ENCODE data around the gene KIRREL3. TPM values are rescaled to one million over a fixed set of nuclear protein-coding genes. Genes with fewer than 3 reads are reported as not detected.

KIRREL3 gene
- total RNA-seq, 1 donor from 2014 or later: 0.13 TPM

DNA sequence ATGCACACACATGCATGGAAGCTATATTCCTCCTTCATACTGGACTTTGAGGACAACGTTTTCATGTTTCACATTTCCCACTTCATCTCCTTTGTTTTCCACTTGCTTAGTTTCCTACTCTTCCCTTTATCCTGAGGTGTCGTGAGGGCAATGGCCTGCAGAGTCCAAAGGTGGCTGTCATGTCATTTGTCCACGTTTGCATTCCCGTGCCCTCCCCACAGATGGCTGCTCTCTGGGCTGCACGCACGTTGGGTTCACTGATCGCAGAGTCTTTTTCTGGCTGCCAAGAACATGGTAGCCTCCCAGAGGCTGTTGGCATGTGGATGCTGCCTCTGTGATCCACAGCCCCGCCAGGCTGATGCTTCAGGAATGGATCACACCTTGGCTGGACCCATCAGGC, 389.1 kb downstream of the KIRREL3 start:
- peak; percentile 88 for DNase-seq (ENCODE audit: low spot score)

DNA sequence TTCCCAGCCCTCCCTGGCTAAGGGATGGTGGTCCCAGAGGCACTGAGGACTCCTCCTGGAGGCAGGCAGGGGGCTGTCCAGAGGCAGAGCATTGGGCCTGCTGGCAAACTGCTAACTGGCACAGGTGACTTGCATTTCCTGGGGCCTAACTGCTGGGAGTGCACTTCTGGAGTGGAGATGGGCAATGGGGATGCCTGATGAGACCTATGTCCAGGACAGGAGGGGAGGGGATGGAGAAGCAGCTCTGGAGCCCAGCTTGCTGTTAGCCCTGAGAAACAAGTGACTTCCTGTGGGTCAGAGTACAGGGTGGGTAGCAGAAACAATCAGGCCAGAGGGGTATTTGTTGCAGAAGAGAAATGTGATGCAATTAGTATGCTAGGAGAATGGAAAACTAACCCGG, 391.9 kb downstream of the KIRREL3 start:
- DNase-seq (ENCODE audit: low spot score): no peak
- no peak for ATAC-seq

More for the DNA sequence above, 389.1 kb downstream of the KIRREL3 start:
- peak; percentile 79 for ATAC-seq

DNA sequence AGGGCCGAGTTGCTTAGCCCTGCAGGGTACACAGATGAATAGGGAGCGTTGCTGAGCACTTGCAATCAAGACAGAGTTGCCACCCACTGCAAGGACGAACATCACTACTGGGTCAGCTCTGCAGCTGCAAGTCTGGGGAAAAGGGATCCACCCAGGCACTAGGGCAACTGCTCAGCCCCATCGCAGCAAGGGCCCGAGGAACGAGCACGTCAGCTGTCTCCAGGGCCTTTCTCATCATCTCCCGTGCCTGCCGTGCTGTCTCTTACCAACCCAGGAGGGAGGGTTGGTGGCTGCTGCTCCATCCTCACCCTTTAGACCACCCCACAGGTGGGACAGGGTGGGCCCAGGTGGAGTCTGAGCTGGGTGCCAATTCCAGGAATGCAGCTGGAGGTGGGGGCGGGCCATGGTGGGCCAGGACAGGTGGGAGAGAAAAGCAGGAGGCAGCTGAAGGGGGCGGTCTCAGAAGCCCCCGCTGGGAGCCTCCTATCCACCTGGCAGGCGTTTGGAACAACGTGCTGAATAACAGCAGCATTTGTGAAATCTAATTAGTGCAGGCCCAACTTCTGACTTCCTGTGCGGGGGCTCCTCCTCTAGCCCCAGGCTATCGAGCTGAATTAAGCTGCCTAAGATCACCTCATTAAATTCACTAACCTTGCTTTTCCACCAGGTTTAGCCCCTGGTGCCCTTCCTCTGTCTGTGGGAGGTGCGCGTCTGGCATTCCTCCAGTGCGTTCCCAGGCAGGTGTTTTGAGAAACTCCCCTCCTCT, 392.6 kb downstream of the KIRREL3 start:
- ATAC-seq: no peak

DNA sequence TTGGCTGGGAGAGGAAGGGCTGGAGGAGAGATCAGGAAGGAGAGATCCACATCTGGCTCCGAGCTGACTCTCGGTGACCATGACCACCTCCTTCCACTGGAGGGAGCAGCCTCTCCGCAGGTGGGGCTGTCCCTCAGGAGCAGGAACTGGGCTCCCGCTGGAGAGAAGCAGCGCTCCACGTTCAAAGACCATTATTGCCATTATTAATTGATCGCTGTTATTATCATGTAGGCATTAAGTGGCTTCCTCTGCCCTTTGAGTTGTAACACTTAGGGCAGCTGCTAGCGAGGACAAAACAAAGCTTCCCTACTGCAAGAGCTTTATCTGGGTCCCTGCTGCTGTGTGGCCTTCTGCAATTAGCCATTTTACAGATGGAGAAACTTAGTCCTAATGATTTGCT, 393.2 kb downstream of the KIRREL3 start:
- peak; percentile 91 for ATAC-seq
- DNase-seq (ENCODE audit: low spot score): peak; percentile 71

More for the DNA sequence above, 392.6 kb downstream of the KIRREL3 start:
- DNase-seq (ENCODE audit: low spot score): no peak

DNA sequence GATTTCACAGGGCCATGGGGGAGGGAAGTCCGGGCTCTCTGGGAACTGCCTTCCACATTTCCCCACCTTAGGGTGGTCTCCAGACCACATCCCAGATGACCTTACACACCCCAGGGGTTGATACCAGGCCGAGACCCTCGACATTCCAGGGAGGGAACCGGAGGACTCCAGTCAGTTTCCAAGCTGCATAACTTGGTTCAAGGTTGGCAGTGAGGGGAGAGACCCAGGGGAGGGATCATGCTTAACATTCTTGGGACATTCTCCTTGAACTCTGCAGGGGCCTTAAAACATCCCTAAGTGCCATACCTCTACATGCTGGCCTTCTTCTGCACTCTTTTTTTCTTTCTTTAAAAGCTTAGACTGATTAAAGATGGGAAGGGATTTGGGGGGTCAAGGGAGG, 394.1 kb downstream of the KIRREL3 start:
- no peak for ATAC-seq
- DNase-seq (ENCODE audit: low spot score): no peak

DNA sequence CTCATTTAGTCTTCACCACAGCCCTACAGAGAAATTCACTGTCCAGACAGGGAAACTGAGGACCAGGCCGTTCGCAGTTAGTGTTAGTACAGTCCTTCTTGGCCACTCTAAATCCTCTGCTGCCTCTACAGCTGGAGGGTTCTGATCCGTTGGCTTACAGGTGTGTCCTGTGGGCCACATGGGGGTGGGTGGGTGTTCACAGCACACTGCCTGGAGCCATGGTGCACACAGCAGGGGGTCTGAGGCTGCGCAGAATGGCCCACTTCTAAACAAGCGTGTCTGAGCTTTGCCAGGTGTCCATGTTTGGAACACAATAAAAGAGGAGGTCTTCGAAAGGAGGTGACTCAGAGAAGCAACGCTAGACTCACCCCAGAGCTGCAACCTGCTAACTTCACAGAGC, 396.1 kb downstream of the KIRREL3 start:
- DNase-seq (ENCODE audit: low spot score): no peak
- ATAC-seq: no peak

DNA sequence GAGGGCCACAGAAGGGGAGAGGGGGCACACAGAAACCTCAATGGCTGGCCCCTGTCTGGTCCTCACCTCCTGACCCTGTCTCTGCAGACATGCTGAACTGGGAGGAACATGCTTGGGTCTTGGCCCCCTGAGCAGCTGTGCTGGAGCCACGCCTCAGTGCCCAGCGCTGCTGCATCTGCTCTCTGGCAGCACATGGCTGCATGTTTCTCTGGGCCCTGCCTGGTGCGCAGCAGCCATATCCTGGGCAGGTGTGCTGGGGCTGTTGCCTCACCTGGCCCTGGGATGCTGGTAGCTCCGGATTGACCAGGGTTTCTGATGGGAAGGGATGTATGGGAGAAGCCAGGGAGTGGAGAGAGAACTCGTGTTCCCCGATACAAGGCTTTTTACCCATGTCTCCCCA, 397.1 kb downstream of the KIRREL3 start:
- DNase-seq (ENCODE audit: low spot score): no peak
- no peak for ATAC-seq

DNA sequence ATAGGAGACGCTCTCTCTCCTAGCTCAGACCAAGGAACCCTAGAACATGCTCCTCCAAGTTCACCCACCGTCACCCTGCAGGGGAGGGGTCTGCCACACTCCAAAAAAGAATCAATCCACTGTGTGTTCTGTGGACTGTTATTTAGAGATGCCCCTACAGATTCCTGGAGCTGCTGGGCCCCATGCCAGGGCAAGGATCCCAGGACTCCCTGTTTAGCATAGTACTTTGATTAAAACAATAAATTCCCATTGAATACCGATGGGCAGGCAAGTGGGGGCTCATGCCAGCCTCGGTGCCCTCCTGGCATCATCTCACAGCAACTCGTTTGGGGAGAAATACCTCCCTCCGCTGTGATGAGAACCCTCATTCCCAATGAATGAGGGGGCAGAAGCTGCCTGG, 397.6 kb downstream of the KIRREL3 start:
- DNase-seq (ENCODE audit: low spot score) (no peak), ATAC-seq (no peak)

DNA sequence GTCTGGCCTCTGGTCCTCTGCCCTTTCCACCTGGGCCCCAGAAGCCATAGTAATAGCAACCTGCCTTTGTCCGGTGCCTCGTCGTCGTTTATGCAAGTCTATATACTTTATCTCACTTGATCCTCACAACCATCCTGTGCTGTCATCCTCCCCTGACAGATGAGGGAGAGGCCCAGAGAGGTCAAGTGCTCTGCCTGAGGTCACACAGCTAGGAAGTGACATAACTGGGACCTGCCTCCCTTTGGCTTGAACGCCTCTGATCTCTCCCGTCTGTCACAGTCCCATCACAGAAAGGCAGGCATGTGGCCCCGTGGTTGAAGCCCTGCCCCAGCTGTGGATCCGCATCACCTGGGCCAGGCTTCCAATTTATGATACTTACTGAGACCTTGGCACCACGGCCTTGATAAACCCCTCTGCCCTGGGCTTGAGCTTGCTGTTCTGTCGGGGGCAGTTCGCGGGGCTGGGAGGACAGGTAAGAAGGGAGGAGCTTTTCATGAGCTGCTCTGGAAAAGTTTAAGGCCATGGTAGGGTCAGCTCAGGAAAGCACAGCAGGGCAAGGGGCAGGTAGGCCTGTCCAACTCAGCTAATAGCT, 398.1 kb downstream of the KIRREL3 start:
- DNase-seq (ENCODE audit: low spot score) (no peak), ATAC-seq (no peak)

DNA sequence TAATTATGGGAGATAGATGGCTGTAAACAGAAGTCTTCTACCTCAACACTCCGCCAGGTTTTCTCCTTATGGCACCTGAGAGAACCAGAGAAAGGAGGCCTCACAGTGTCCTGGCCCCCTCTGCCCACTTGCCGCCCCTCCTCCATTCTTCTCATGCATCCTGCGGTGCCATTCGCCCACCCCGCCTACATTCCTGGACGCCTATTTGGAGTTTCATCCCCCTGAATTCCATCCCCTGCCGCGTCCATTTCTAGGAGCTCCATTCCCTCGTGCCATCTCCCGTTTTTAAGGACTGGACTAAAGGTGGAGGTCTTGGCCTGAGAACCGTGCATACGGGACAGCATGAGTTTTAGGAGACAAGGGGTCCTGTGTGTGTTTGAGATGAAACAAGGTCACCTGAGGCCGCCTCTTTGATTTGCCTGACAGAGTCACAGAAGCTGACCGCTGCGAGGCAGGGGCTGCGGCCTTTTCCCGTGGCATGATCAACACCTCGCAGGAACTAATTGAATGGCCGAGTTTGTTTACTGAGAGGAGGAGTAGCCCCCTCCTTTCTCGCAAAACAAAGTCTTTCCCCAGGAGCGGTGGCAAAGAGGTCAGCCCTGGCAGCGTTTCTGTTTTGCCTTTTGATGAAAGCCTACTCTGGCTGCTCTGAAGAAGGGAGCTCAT, 398.9 kb downstream of the KIRREL3 start:
- ATAC-seq (no peak), DNase-seq (ENCODE audit: low spot score) (no peak)

DNA sequence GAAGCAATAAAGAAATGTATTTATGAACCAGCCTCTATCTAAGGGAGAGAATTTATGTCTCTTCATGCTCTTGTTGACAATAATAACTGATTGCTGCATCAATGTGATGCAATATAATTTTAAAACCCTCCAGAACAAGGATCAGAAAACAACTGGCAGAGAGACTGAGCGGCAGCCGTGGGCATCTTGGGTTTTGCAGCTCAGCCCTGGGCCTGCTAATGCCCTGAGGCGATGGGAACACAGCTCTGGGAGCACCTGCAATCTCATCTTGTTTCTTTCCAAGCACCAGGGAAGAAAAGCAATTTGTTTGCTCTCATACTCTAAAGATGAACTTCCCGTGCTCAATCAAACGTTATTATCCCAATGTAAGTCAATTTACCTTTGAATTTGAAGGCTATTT, 399.4 kb downstream of the KIRREL3 start:
- no peak for DNase-seq (ENCODE audit: low spot score)
- no peak for ATAC-seq

DNA sequence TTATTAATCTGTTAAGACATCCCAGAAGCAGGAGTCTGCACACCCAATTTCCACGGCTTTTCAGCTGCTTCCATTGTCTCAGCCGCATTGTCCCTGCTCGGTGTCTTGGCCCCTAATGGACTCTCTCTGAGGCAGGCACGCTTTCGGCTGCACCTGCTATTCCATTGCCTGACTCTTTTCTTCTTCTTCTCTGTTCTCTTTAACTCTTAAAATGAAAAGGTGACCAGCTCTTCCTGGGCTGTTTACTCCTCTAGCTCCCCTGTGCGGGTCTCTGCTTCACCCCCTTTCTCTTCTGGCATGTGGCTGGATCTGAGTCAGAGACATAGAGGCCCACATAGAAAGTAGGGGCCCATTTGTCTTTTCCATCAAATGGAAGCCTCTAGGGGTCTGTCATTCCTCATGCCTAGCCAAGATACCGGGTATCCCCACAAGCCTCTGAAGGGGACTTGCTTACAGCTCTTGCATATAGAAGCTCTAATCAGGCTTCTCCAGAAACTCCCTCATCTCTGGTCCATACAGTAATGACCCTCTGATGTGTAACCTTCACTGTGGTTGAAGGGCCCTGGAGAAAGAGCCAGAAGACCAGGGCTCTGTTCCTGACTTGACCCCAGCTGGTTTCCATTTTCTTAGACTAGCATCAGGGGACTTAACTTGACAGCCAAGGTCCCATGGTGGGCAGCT, 401.2 kb downstream of the KIRREL3 start:
- no peak for DNase-seq (ENCODE audit: low spot score)
- ATAC-seq: no peak

DNA sequence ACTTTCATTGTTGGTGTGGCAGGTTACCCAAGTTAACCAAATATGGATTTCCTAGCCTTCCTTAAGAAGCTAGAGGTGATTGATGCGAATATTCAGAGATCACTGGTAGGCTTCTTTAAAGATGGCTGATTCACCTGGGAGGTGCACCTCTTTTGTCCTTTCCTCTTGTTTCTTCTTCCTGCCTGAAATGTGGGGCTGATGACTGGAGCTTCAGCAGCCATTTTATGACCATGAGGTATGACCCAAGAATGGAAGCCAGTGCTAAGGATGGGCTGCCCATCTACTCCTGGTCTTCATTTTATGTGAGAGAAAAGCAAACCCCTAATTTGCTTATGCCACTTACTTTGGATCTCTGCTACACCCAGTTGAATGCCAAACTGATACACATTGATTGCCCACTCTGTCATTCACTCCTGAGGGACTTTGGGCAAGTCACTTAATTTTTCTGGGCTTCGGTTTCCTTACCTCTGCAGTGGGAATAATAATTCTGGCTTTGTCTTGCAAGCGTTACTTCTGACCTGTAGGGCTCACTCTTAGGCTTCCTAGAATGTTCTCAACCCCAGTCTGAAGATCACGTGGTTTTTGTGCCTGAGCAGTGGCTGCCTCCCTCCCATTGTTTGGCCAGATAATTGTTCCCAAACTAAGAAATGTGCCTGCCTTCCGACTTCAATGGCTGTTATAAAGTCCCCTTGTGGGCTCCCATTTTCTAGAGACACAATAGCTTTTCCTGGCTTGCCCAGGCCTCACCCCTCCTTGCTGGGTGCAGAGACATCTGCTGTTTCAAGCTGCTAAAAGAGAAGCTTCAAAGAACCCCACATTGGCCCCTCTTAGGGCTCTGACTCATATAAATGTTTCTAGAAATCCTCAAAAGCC, 402.0 kb downstream of the KIRREL3 start:
- no peak for DNase-seq (ENCODE audit: low spot score)

DNA sequence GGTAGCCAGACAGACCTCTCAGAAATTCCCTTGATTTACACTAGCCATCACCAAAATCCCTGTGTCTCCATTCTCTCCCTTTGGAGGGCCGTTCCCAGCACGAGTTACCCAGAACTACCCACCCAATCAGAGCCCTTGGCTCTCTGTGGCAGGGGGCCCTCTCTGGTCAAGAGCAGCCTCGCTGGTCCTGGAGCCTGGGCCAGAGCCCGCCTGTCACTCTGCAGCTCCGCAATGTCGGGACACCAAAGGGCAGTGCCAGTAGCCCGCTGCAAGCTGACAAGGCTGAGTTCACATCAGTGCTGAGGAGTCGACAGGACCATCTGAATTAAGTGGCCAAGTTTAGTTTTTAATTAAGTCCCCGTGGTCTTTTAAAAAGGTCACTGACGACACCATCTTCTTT, 403.5 kb downstream of the KIRREL3 start:
- no peak for ATAC-seq

More for the DNA sequence above, 402.0 kb downstream of the KIRREL3 start:
- ATAC-seq: no peak

DNA sequence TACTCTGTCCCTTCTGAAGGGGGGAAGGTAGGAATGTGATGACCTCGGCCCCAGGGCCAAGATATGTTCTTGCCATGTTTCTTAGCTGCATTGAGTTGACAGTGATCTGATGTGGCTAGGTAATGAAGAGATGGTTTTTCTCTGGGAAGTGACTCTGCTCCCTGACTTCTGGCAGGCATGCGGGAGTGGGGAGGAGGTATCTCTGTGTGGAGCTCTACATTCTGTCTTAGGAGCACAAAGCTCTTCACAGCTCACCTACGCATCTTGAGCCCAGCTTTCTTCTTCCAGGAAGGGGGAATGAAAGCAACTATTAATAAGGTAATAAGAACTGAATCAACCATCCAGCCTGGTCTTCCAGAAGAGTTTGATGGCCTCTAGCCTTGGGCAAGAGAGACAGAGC, 404.1 kb downstream of the KIRREL3 start:
- no peak for DNase-seq (ENCODE audit: low spot score)
- ATAC-seq: no peak

More for the DNA sequence above, 403.5 kb downstream of the KIRREL3 start:
- DNase-seq (ENCODE audit: low spot score): no peak

DNA sequence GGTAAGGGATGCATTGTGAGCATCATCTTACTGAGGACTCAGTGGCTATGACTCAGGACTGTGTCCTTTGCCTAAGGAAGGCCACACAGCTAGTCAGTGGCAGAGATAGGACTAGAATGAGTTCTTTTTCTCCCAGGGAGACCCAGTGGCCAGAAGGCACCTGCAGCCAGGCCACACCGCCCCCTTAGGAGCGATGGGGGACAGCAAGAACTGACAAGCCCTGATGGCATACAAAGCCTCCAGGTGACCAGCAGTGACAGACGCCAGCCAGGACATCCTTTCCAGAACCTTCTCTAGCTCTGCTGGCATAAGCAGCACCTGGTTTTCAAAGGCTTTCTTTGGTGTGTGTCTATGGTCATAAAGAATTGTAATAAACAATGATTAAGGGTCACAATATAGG, 405.0 kb downstream of the KIRREL3 start:
- DNase-seq (ENCODE audit: low spot score): no peak

DNA sequence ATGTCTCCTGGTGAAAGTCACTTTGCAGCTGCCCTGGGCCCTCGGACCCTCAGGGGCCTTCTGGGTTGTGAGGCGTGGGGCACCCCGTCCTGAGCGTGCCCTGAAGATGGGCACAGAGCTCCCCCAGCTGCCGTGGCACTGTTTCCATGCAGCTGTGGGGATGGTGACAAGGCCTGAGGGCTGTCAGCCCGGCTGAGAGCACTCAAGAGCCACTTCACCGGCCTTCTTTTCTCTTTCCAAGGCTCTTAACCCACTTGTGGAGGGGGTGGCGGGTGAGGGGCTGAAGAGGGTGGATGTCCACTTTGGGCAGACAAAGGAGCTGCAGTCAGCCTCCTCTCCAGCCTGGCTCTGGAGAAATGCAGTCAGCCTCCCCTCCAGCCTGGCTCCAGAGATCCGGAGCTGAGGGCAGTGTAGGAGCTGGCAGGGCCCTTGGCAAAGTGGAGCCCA, 405.6 kb downstream of the KIRREL3 start:
- no peak for DNase-seq (ENCODE audit: low spot score)

More for the DNA sequence above, 405.0 kb downstream of the KIRREL3 start:
- ATAC-seq: no peak

DNA sequence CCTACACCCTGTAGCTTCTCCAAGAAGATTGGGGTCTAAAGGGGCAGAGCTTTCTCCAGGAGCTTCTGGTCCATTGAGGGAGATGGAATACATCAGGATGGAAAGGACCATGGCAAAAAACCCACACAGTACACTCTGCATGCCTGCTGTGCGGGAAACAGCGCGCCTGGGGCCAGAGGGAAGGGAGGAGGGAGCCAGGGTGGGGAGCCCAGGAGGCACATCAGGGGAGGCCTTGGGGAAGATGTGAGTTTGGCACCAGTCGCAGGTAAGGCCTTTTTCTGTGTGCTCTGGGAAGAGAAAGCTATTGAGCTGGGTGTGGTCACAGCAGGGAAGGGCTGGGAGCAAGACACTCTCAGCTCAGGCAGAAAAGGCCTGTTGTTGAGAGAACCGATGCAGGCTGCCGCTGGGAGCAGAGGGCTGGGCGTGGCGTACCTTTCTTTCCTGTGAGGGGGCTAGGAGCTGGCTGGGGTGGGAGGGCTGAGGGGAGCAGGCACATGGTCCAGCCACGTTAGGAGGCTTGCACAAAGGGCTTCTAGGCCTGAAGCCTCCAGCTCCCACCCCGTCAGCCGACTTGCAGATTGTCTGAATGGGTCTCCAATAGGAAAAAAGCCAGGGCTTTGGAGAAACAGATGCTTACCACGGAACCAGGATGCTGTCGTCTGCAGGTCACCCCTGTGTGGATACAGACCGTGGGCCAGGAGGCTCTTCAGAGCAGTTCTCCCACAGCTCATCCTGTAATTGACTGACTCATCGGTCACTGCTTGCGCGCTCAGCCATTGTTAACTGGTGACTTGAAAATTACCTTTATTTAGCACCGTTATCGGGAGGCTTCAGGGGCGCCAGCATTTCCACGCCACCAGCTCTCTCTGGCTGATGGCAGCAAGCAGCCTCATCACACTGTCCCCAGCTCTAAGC, 407.8 kb downstream of the KIRREL3 start:
- ATAC-seq (no peak), DNase-seq (ENCODE audit: low spot score) (no peak)

More for the DNA sequence above, 405.6 kb downstream of the KIRREL3 start:
- ATAC-seq: no peak

DNA sequence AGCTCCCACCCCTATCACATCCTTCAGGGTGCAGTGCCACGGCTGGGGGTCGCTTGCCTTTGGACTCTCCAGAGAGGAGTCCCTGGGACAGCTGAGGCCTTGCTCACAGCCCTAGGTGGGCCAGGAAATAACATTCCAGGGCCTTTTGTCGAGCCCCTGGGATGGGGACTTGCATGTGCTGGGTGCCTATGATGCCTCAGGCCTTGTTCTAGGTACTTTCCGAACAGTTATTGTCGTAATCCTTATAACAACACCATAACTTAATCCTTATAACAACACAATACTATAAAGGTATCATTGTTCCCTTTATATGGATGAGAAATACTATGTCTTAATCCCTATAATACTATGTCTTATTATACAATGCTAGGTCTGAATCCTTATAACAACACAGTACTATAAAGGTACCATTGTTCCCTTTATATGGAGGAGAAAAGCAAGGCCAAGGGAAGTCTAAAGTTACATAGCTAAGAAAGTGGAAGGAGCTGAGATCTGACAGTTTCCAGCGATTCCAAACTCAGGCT, 408.5 kb downstream of the KIRREL3 start:
- ATAC-seq: no peak

More for the DNA sequence above, 408.5 kb downstream of the KIRREL3 start:
- DNase-seq (ENCODE audit: low spot score): no peak
